ENCODE results near the gene OR52B6.

- TF ChIP-seq CTCF (conservative IDR thresholded peaks at IDR 0.05; ENCODE audit: low read length) (no peak), EZH2phosphoT487 (IDR thresholded peaks at IDR 0.05; ENCODE audit: borderline replicate concordance, low read depth, low read length) (no peak)
These were observed 5.5 kb upstream of the OR52B6 start for GRCh38 chr11:5575152-5575551.
